ENCODE results near the gene CNBD2.
"Not testable (repeated sequence)": the region's sequence is repeated elsewhere in the genome, so short reads cannot be mapped to it uniquely, and the experiment has no call there.

CNBD2 gene

DNA sequence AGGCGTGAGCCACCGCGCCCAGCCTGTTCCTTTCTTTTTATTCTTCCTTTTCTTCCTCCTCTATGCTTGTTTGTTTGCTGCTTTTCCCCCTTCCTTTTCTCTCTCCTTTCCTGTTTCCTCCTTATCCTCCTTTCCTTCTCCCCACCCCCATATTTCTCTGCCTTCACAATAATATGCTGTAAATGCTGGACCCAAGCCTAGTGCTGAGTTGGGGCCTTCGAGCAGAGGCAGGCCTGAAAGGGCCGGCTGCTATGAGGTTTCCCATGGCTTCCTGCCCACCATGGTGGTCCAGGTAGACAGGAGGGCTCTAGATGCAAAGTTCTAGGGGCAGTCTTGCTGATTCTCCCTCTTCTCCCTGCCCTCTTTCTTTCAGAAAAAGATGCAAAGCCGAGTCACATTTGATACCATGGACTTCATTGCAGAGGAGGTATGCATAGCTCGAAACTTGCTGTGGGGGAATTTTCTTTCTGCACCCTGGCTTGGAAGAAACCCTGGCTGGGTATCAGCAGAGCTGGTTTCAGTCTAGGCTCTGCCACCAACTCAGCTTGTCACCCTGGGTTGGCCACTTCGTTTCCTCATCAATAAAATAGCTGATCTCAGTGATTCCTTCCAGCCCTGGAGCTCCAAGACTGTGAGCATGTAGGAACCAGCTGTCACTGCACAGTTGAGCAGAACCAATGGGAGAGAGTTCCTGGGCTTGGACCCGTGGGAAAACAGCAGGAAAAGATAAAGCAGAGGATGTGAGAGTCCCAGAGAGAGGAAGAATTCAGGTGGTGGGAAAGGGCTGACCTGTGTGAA lies 7.4 kb downstream of the CNBD2 start:
- no peak for DNase-seq

DNA sequence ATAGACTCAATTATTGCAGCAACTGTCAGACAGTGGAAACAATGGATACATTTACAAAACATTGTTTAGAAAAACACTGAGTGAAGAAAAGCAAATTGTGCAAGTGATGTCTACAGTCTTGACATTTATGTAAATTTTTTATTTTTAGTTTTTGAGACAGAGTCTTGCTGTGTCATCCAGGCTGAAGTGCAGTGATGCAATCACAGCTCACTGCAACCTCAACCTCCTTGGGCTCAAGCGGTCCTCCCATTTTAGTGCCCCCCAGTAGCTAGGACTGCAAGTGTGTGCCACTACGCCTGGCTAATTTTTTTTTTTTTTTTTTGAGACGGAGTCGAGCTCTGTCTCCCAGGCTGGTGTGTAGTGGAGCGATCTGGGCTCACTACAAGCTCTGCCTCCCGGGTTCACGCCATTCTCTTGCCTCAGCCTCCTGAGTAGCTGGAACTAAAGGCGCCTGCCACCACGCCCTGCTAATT lies 9.7 kb downstream of the CNBD2 start:
- no peak for DNase-seq

DNA sequence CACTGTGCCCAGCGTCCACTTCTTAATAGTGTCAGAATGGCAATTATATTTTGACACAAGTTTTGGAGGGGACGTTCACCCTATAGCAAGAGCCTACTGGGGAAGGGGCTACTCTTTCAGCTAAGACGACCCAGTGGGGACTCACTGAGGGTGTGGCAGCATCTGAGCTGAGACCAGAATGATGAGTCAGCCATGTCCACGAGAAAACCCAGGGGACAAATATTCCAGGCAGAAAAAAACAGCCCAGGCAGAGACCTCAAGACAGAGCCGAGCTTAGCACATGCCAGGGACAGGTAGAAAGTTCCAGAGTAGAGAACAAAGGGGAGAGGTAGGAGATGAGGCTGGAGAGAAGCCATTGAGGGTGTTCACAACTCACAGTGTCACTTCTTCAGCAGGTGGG lies 11.2 kb downstream of the CNBD2 start:
- DNase-seq = no peak

DNA sequence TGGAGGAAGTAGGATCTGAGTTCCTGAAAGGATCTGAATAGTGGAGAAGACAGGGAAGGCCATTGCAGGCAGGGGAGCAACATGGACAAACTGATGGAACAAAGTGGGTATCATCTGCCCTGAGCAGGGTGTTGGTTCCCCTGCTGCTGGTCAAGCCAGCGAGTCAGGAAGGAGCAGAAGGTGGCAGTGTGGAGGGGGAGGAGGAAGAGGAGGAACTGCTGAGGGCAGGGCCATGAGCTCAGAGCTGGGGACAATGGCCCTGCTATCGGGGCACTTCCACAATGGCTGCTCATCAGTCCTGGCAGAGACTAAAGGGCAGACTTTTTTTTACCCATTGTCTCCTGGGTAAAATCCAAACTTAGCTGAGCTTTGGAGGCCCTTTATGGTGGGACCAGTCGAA lies 13.6 kb downstream of the CNBD2 start:
- no peak for DNase-seq

DNA sequence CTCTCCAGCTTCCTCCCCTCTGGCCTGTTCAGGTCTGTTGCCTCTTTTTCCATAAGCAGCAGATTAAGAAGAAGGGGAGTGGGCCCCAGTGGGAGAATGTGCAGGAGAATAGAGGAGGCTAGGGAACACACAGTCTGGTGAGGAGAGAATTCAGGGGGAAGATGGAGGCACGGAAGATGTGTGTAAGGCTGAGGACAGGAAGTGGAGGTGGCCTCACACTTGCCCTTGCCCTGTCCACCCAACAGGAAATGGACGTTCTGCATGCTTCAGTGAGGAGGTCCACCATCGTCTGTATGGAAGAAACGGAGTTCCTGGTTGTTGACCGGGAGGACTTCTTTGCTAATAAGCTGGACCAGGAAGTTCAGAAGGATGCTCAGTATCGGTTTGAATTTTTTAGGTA lies 16.0 kb downstream of the CNBD2 start:
- DNase-seq = no peak

DNA sequence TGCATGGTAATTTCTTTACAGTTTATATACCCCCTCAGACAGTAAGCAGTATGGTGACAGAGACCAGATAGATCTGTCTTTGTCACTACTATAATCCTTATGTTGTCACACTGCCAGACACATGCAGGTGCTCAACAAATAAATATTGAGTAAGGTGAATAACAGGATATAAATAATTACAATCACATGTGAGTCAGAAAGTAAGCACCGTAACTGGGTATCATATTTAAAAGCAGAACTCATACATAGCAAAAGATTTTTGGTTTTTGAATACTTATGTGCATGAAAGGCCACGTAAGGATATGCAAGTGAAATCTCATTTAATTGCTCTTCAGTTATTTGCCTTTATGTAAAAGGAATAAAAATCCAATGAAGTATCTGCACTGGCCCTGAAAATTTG lies 17.4 kb downstream of the CNBD2 start:
- DNase-seq = no peak

DNA sequence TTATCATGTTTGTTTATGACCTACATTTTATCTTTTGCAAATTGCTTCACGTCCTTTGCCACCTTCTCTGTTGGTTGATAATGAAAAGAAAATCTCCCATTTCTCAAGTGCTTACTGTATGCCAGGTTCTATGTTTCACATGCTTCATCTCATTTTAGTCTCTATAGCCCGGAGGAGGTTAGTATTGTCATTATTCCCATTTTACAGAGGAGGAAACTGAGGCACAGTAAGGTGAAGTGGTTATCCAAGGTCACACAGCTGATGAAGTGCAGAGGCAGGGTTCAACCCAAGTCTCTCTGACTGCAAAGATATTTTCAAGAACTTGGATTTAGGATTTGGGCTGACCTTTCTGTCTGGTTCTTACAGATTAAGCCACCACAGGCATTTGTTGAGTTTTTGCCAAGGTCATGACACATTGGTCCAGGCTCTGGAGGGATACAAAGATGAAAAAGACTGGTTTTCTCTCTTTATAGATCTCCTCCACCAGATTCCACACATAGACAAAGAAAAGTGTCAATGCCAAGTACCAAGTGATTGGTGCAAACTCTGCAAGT lies 20.6 kb downstream of the CNBD2 start:
- DNase-seq = no peak

DNA sequence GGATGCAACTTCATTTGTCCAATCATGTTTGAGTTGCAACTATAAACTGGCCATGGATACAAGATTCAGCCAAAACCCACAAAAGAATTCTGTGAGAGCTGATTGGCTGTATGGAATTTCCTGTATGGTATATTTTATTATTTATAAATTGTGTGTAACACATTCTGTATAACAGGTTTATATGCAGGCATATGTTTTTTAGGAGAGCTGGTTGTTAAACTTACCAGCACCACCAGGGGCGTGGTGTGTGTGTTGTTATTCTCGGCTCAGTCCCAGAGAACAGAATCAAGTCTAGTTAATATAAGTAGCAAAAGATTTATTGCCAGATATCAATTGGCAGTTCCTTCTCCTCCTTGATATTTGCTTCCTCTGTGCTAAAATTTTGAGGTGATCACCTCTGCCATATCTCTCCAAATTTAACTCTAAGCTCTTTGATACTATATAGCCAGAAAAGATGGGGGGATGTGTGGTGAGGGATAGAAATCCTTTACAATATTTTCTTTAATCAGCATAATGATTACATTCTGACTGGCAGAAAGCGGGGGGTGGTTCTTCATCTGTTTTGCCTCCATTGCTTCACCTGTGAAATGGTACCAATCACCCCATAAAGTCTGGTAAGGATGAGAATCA lies 22.9 kb downstream of the CNBD2 start:
- DNase-seq = no peak

DNA sequence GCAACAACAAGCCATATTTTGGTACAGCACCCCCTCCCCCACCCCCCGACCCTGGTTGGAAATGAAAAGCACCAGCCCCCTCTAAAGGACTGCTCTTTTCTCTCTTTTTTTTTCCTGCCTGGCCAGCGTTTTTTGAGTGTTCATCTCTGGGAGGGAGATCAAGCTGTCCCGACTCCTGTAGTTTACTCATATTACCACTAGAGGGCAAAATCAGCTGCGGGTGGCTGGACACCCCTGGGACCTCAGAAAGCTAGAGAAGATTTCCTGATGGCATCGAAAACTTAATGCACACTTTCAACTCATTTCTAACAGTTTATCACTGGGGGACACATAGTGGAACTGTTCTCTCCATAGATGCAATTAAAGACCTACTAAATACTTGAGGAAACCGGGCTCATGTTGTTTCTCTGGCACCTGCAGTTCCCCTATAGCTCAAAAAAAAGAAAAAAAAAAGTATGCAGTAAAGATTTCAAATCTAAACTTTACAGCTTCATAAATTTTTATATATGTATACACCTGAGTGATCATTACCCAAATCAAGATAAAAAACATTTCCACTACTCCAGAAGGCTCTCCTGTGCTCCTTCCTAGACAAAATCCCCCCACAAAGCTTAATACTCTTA lies 24.4 kb downstream of the CNBD2 start:
- peak; percentile 32 to 46 for DNase-seq

DNA sequence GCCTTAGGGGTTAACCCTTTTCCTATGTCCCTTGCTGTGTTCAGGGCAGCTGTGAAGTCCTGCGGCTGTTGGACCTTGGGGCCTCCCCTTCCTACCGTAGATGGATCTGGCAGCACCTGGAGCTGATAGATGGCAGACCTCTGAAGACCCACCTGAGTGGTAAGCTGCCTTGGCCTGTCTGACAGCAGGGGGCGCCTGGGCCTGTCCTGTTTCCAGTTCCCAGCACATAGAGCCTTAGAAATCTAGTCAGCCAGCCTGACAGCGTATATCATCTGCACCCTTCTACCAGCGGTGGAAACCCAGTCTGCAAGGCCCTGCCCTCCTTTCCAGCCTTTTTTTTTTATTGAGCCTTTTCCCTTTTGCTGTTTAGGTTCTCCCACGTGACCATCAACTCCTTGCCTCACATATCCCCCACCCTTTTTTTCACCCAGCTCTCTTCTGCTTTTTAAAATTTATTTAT lies 26.6 kb downstream of the CNBD2 start:
- DNase-seq = peak; percentile 80 to 84

DNA sequence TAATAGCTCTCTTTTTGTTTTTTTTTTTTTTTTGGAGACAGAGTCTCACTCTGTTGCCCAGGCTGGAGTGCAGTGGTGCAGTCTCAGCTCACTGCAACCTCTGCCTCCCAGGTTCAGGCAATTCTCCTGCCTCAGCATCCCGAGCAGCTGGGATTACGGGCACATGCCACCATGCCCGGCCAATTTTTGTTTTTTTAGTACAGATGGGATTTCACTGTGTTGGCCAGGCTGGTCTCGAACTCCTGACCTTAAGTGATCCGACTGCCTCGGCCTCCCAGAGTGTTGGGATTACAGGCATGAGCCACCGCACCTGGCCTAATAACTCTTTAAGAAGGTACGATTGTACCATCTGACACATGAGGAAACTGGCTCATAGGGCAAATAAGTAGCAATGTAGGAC lies 28.1 kb downstream of the CNBD2 start:
- not testable (repeated sequence) for DNase-seq

DNA sequence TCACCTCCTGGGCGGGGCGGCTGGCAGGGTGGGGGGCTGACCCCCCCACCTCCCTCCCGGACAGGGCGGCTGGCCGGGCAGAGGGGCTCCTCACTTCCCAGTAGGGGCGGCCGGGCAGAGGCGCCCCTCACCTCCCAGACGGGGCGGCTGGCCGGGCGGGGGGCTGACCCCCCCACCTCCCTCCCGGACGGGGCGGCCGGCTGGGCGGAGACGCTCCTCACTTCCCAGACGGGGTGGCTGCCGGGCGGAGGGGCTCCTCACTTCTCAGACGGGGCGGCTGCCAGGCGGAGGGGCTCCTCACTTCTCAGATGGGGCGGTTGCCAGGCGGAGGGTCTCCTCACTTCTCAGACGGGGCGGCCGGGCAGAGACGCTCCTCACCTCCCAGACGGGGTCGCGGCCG lies 32.9 kb downstream of the CNBD2 start:
- not testable (repeated sequence) for DNase-seq

DNA sequence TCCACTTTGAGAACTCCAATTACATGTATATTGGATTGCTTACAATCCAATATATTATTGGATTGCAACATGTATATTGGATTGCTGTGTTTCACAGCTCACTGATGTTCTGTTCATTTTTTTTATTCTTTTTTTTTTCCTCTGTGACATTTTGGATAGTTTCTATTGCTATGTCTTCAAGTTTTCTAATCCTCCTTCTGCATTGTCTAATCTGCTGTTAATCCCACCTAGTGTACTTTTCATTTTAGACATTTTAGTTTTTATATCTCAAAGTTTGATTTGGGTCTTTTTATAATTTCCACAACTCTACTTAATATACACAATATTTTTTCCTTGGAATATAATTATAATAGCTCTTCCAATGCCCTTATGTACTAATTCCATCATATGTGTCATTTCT lies 34.5 kb downstream of the CNBD2 start:
- no peak for DNase-seq

DNA sequence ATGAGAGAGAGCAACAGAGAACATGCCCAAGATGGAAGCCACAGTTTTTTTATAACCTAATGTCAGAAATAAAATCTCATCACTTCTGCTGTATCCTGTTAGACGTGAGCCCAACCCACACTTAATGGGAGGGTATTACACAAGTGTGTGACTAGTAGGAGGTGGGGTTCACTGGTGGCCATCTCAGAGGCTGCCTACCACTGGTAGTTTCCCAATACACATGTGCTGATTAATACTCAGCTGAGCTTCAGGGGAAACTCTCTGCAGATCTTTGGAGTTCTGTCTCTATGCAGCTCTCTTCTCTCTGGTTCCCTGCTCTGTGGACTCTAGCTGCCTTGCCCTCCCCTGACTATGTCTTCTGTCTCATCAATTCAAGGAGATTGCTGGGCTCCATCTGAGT lies 35.7 kb downstream of the CNBD2 start:
- no peak for DNase-seq

DNA sequence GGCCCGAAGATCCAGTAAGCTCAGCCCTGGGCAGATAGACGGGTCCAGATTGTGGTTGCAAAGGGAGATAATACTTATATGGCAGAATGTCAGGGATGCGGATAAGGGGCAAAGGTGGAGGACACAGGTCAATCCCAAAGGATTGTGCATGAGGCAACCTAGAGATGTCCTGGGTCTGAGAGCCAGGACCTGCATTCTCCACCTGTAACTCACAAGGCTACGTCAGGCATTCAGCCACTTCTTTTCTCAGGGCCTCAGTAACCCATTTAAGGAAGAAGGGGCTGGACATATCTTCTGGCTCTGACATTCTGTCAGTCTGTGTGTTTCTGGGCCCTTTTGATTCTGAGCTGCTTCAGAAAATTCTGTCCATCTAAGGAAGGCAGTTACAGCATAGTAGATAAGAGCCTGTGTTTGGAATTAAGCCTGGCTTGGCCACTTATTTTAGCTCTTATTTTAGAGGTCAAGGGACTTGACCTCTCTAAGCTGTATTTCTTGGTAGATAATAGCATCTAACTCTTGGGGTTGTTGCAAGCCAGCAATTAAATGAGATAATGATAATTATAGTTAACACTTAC lies 40.2 kb downstream of the CNBD2 start:
- DNase-seq = no peak

DNA sequence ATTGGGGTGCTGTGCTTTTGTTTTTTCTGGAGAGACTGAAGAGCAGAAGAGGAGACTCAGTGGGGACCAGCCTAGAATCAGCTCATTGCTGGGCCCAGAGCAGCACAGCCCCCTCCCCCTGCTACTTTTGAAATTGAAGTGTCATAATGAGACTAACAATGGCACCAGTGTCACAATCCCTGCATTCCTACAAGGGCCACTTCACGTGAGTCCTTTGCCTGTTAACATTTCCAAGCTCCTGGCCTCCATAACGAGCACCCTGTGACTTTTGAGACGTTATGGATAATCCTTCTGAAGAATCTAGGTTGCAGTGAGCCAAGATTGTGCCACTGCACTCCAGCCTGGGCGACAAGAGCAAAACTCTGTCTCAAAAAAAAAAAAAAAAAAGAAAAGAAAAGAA lies 41.7 kb downstream of the CNBD2 start:
- no peak for DNase-seq

DNA sequence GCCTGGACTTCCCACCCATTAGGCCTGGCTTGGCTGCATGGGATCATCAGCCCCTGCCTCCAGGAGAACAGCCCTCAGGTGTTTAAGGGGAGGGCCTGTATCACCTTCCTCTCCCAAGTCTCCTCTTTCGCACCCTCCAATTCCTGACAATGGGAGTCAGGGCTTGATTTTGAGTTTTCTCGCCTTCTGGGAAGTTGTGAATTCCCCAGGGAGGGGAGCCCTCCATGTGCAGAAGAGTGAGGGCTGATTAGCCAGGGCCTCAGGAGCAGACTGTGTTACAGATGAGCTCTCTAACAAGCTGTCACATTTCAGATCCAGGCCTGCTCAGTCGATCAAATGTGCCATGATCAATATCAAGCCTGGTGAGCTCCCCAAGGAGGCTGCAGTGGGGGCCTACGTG lies 42.4 kb downstream of the CNBD2 start:
- no peak for DNase-seq

DNA sequence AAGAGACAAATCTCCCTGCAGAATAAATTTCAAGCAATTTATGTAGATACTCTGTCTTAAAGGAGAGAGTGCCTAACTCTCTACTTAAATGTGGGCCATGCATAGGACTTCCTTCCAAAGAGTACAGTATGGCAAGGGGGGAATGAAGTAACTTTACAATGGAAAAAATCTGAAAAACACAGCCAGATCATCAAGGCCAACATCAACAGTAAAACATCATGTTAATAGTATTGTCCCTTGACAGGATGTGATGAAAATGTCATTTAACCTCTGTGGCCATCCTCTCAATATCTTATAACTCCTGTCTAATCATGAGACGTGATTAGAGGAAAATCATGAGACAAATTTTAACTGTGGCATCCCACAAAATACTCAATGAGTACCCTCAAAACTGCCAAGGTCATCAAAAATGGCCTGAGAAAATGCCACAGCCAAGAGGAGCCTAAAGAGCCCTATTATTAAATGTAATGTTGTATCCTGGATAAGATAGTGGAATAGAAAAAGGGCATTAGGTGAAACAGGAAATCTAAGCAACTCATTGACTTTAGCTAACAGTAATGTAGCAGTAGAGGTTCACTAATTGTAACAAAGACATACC lies 47.5 kb downstream of the CNBD2 start:
- DNase-seq = no peak

DNA sequence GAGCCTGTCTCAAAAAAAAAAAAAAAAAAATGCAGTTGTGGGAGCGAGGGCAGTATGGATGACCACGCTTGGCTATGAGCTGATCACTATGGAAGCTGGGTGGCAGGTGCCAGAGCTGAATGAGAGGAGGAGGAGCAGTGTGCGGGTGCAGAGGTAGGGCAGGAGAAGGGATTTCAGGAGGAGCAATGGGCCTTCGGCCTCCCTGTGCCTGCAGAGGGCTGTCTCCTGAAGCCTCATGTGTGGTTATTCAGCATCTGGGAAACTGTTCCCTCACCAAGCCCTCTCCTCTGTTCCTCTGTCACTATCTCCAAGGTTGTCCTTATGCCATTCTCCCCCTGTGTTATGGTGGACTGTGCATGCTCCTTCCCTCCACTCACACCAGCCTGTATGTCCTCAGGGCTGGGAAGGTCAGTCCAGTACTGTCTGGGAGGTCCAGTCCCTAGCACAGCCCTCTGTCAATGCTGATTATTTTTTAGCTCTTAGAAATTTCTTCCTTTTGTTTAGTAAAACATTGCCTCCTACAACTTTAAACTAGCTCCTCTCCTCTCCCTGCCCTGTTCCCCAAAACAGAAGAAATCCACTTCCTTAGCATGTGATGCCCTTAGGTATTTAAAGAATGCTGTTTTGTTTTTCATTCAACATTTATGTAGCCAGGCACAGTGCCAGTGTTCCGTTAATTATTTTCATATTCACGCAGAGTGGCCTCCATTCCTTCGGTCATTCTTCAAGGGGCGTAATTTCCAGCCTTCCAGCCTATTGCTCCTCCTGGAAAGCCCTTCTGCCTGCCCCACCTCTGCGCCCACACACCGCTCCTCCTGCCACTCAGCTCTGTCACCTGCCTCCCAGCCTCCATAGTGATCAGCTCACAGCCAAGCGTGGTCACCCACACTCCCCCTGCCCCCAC lies 48.9 kb downstream of the CNBD2 start:
- DNase-seq = no peak

DNA sequence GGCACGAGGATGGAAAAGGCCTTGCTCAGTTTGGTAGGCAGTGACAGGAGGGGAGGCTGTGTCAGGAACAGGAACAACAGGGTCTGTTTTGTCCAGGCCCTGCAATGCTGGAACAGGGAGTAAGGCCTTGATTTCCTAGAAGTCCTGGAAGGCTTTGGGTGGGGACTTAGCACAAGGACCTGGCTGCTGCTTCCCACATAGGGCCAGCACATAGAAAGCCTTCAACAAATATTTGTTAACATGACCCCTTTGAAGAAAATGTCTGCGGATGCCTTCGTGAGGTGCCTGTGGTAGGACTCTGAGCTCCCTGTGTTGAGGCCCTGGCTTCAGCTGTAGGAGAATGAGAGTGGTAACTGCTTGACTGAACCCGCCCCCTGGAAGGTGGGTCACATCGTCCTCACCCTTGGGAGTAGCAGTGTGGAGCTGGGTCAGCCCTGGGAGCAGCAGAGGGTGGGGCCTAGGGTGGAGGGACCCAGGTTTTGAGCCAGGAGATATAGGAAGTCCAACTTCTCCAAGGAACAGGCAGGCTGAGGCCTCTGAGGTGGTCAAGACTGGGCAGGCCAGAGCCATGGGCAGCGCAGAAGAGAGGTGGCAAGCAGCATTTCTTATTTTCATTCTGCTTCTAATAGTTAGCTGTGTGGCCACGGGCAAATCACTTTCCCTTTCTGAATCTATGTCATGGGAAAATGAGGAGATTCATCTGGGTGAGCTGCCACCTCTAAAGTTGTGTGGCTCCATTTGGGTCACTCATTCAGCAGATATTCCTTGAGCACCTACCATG lies 50.0 kb downstream of the CNBD2 start:
- DNase-seq = no peak

DNA sequence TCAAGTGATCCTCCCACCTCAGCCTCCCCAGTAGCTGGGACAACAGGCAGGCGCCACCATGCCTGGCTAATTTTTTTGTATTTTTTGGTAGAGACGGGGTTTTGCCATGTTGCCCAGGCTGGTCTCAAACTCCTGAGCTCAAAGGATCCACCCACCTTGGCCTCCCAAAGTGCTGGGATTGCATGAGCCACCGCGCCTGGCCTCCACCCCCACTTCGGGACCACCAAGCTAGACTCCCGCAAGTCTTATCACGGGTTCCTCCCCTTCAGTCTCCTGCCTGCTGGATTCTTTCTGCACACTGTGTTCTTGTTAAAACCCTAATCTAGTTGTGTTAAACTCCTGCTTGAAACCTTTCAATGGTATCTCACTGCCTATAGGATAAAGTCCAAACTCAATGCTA lies 57.7 kb downstream of the CNBD2 start:
- not testable (repeated sequence) for DNase-seq

All from activated CD4-positive, alpha-beta T cell treated with anti-CD3 and anti-CD28 coated beads for 4 hours (primary cell).